ENCODE data around the gene TRIM31.

DNA sequence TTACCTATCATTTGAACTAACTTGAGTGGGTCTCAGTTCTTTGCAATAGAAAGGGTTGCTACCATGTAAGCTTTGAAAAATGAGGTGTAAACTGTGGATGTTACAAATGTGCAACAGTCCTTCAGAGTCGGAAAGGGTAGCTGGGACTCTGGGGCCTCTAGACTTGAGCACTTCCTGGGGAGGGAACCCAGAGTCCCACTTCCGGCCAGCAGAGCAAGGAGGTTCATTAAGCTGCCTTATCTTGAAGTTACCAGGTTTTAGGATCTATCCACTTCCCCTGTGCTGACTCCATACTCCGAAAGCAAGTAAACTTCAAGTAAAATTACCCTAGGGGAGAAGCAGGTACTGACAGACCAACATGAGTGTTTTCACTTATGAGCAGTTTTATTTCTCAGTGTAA is 38.7 kb upstream of the TRIM31 start:
- TF ChIP-seq, protein P1, sequence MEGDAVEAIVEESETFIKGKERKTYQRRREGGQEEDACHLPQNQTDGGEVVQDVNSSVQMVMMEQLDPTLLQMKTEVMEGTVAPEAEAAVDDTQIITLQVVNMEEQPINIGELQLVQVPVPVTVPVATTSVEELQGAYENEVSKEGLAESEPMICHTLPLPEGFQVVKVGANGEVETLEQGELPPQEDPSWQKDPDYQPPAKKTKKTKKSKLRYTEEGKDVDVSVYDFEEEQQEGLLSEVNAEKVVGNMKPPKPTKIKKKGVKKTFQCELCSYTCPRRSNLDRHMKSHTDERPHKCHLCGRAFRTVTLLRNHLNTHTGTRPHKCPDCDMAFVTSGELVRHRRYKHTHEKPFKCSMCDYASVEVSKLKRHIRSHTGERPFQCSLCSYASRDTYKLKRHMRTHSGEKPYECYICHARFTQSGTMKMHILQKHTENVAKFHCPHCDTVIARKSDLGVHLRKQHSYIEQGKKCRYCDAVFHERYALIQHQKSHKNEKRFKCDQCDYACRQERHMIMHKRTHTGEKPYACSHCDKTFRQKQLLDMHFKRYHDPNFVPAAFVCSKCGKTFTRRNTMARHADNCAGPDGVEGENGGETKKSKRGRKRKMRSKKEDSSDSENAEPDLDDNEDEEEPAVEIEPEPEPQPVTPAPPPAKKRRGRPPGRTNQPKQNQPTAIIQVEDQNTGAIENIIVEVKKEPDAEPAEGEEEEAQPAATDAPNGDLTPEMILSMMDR (IDR thresholded peaks at IDR 0.05) = no peak
- TF ChIP-seq POLR2A (IDR thresholded peaks at IDR 0.05) = no peak

Data from body of pancreas (tissue), 4 donors.